Panc1 (cell line): Measurements from ENCODE around the gene TEX14.

Experiments used
- POLR2AphosphoS5 ChIP-seq: IDR thresholded peaks from 2 replicates; pipeline ENCODE4 v1.6.1; 2012; ENCODE audit warnings: mild to moderate bottlenecking, low read depth, low read length, moderate library complexity
- REST ChIP-seq, 2 experiments: IDR thresholded peaks; 2 replicates each; pipeline ENCODE4 v1.6.1; 2011 to 2012; ENCODE audit warnings: low read depth in 2 of 2, control low read depth in 1 of 2, low read length in 1 of 2, mild to moderate bottlenecking in 1 of 2, moderate library complexity in 1 of 2; ENCODE audit not compliant: insufficient read depth in 1 of 2
- SIN3A ChIP-seq: IDR thresholded peaks from 2 replicates; pipeline ENCODE4 v1.6.1; 2012; ENCODE audit warnings: low read depth, mild to moderate bottlenecking, low read length, moderate library complexity, borderline replicate concordance; ENCODE audit not compliant: insufficient read depth
- TF ChIP-seq, protein P1 (sequence below): fragments of 450-650 bp; IDR thresholded peaks from 2 replicates; pipeline ENCODE4 v1.5.1; 2017; ENCODE audit warnings: mild to moderate bottlenecking

GRCh38 chr17:58585554-58585953, 106.3 kb downstream of the TEX14 start:
- TF ChIP-seq POLR2AphosphoS5 (no peak), REST (IDR thresholded peaks at IDR 0.05; ENCODE audit: insufficient read depth in 1 of 2, low read depth in 2 of 2, low read length in 1 of 2) (no peak), SIN3A (no peak)
- TF ChIP-seq, protein P1, sequence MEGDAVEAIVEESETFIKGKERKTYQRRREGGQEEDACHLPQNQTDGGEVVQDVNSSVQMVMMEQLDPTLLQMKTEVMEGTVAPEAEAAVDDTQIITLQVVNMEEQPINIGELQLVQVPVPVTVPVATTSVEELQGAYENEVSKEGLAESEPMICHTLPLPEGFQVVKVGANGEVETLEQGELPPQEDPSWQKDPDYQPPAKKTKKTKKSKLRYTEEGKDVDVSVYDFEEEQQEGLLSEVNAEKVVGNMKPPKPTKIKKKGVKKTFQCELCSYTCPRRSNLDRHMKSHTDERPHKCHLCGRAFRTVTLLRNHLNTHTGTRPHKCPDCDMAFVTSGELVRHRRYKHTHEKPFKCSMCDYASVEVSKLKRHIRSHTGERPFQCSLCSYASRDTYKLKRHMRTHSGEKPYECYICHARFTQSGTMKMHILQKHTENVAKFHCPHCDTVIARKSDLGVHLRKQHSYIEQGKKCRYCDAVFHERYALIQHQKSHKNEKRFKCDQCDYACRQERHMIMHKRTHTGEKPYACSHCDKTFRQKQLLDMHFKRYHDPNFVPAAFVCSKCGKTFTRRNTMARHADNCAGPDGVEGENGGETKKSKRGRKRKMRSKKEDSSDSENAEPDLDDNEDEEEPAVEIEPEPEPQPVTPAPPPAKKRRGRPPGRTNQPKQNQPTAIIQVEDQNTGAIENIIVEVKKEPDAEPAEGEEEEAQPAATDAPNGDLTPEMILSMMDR = no peak
